Progenitor cell of endocrine pancreas (in vitro differentiated cells): ENCODE measurements around the gene TNK2. TPM values are rescaled to one million over a fixed set of nuclear protein-coding genes. Genes with fewer than 3 reads are reported as not detected.

Source experiments
- DNase-seq: peaks from one replicate; pipeline ENCODE4 v3.0.0; 2021; ENCODE audit warnings: low spot score; ENCODE audit not compliant: unreplicated experiment
- H3K27ac Mint-ChIP-seq: 2 replicates; pipeline ENCODE4 v1.8.0; 2021; ENCODE audit warnings: mild to moderate bottlenecking, moderate library complexity, mixed read lengths
- H3K27me3 Mint-ChIP-seq: 2 replicates; pipeline ENCODE4 v1.8.0; 2021; ENCODE audit warnings: mixed read lengths
- H3K36me3 Mint-ChIP-seq: 2 replicates; pipeline ENCODE4 v1.8.0; 2022; ENCODE audit warnings: mixed read lengths; ENCODE audit not compliant: insufficient read depth
- H3K4me1 Mint-ChIP-seq: 2 replicates; pipeline ENCODE4 v1.8.0; 2021; ENCODE audit warnings: low read depth, mixed read lengths
- H3K4me3 Mint-ChIP-seq: 2 replicates; pipeline ENCODE4 v1.8.0; 2021; ENCODE audit warnings: low read depth, mild to moderate bottlenecking, moderate library complexity, mixed read lengths
- H3K9me3 Mint-ChIP-seq: 2 replicates; pipeline ENCODE4 v1.8.0; 2021; ENCODE audit warnings: low read depth, mixed read lengths
- total RNA-seq: library from RNA; stranded (reverse); gene quantifications from 2 replicates; pipeline ENCODE4 v1.2.1, GENCODE V29; 2021
- TF ChIP-seq, protein P1 (sequence below): fragments of 200-600 bp; sonication (generic); IDR thresholded peaks from one replicate; pipeline ENCODE4 v1.5.0; 2021; ENCODE audit warnings: antibody characterized with exemption, mild to moderate bottlenecking; ENCODE audit not compliant: unreplicated experiment

The TNK2 gene
- total RNA-seq, 1 donor from 2014 or later = 73.6 TPM

DNA sequence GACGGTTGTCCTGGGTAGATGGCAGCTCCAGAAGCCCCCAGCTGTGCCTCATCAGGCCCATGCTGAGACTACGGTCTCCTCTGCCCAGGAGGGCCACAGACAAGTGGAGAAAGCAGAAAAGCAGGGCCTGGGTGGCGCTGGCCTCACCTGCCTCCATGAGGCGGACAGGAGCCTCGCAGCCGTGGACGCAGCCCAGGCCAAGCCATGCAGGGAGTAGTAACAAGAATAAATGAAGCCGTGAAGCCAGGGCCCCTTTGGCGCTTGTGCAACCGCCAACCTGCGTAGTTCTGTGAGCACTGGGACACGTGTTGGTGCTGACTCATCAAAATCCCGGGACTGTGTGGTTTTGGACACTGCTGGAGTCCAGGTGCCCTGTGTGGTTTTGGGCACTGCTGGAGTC is 84.4 kb downstream of the TNK2 start:
- TF ChIP-seq, protein P1, sequence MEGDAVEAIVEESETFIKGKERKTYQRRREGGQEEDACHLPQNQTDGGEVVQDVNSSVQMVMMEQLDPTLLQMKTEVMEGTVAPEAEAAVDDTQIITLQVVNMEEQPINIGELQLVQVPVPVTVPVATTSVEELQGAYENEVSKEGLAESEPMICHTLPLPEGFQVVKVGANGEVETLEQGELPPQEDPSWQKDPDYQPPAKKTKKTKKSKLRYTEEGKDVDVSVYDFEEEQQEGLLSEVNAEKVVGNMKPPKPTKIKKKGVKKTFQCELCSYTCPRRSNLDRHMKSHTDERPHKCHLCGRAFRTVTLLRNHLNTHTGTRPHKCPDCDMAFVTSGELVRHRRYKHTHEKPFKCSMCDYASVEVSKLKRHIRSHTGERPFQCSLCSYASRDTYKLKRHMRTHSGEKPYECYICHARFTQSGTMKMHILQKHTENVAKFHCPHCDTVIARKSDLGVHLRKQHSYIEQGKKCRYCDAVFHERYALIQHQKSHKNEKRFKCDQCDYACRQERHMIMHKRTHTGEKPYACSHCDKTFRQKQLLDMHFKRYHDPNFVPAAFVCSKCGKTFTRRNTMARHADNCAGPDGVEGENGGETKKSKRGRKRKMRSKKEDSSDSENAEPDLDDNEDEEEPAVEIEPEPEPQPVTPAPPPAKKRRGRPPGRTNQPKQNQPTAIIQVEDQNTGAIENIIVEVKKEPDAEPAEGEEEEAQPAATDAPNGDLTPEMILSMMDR = peak; percentile 10
- Mint-ChIP-seq H3K27ac (no peak overlapping the region), H3K36me3 (no peaks in the 10 kb centered on the region), H3K4me1 (peaks cover 5% of the 10 kb centered on the region), H3K9me3 (no peaks in the 10 kb centered on the region), H3K27me3 (peaks cover 28% of the 10 kb centered on the region), H3K4me3 (no peak overlapping the region)
- no peak for DNase-seq

DNA sequence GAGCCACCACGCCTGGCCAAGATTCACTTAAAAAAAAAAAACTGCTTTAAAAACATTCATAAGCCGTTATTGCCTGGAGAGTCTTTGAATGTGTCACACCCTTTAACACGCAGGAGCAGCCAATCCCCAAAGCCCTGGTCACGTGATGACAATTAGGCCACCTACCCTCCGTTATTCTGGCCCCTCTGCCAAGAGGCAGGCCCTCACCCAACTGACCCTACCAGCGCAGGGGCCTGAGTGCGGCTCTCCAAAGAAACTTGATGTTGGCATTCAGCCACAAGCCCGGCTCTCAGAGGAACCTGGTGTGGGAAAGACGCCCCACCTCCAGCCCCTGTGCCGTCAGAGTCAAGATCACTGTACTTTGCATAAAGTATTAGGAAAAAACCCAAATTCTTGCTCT is 85.1 kb downstream of the TNK2 start:
- Mint-ChIP-seq H3K4me3 (no peak overlapping the region), H3K9me3 (no peaks in the 10 kb centered on the region), H3K27me3 (peaks cover 28% of the 10 kb centered on the region), H3K4me1 (peaks cover 5% of the 10 kb centered on the region), H3K27ac (peak overlapping the region; percentile 56), H3K36me3 (no peaks in the 10 kb centered on the region)
- DNase-seq = no peak
- TF ChIP-seq, protein P1 = no peak

DNA sequence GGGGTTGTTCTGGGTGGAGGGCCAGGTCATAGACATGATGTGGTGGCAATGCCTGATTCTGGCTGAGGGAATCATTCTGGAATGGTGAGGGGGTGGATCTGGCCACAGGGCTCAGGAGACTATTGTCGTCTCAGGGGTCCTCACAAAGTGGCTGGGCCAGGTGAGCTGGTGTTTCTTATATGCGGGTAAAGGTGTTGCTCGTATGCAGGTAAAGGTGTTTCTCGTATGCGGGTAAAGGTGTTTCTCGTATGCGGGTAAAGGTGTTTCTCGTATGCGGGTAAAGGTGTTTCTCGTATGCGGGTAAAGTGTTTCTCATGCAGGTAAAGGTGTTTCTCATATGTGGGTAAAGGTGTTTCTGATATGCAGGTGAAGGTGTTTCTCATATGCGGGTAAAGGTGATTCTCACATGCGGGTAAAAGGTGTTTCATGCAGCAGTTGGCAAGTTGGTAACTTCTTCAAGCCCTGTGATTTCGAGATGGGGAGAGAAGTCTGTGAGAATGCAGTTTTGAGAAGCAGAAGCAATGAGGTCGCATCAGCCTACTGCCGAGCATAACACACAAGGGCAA is 86.1 kb downstream of the TNK2 start:
- H3K36me3 Mint-ChIP-seq = no peaks in the 10 kb centered on the region
- peaks cover 23% of the 10 kb centered on the region for H3K27me3 Mint-ChIP-seq
- no peaks in the 10 kb centered on the region for H3K9me3 Mint-ChIP-seq
- no peak overlapping the region for H3K27ac Mint-ChIP-seq
- TF ChIP-seq, protein P1 = no peak
- no peak for DNase-seq
- peaks cover 5% of the 10 kb centered on the region for H3K4me1 Mint-ChIP-seq
- no peak overlapping the region for H3K4me3 Mint-ChIP-seq

DNA sequence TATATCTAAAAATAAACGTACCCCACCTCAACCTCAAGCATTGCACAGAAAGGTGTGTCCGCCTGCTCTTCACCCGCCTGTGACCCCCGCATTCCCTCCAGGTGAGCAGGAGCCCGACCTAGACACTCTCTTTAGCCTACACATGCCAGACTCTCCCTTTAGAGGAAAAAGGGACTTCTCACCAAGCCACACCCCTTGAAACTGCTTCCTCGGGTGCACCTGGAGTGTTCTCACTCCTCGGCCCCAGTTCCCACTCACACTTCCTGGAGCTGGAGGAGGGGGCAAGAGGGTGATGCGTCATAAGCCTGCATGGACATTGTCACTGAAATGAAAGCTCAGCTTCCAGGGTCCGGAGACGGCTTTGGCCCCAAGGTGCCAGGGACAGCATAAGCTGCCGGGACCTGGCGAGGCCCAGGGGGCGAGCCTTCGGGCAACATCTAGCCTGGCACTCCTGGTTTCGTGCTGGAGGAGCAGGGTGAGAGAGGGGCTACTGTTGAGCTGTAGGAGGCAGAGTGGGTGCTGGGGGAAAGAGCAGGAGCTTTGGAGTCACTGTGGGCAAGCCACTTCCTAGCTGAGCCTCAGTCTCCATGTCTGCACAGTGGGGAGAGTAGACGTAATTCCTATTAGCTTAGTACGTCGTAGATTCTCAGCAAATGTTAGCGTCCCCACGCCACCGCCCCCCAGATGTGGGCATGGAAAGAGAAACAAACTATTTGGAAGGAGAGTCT is 86.8 kb downstream of the TNK2 start:
- Mint-ChIP-seq H3K27ac (peak overlapping the region; percentile 85), H3K9me3 (no peaks in the 10 kb centered on the region), H3K4me3 (no peak overlapping the region), H3K4me1 (peaks cover 5% of the 10 kb centered on the region), H3K36me3 (no peaks in the 10 kb centered on the region), H3K27me3 (peaks cover 21% of the 10 kb centered on the region)
- TF ChIP-seq, protein P1 = no peak
- DNase-seq = no peak

DNA sequence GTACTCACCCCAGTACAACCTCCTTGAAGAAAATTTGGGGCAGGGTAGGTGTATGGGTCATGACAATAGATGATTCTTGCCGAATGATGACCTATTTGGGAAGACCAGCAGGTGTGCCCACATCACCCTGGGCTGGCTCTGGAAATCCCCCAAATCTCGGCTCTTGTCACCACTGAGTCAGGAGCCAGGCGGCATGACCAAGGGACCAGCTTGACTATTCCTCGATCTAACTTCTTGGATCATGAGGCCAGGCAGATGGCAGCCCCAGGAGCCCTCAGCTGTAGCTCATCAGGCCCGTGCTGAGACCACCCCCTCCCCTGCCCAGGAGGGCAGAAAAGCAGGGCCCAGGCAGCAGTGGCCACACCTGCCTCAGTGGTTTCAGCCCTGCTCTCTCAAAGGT is 87.5 kb downstream of the TNK2 start:
- DNase-seq = no peak
- H3K27ac Mint-ChIP-seq = peak overlapping the region; percentile 85
- H3K4me3 Mint-ChIP-seq = no peak overlapping the region
- peaks cover 5% of the 10 kb centered on the region for H3K4me1 Mint-ChIP-seq
- H3K36me3 Mint-ChIP-seq = no peaks in the 10 kb centered on the region
- TF ChIP-seq, protein P1 = no peak
- H3K27me3 Mint-ChIP-seq = peaks cover 20% of the 10 kb centered on the region
- H3K9me3 Mint-ChIP-seq = no peaks in the 10 kb centered on the region
